HFF-Myc (cell line): ENCODE results near the gene CHDH.

ENCODE experiments used
- DNase-seq: peaks from one replicate; pipeline ENCODE4 v3.0.0-alpha.2; 2011; ENCODE audit warnings: low read depth; ENCODE audit errors: extremely low read depth
- H3K4me3 ChIP-seq: replicated peaks from 2 replicates; pipeline ENCODE4 v1.5.1; 2011; ENCODE audit warnings: low read depth, mild to moderate bottlenecking, control low read depth, low read length
- CTCF ChIP-seq: IDR thresholded peaks from 2 replicates; pipeline ENCODE4 v1.5.1; 2012; ENCODE audit warnings: mild to moderate bottlenecking, low read depth, low read length, control low read depth; ENCODE audit errors: missing control alignments

CHDH gene

GRCh38 chr3:53823956-53824657 lies 22.1 kb downstream of the CHDH start:
- DNase-seq: no peak
- no peak for TF ChIP-seq CTCF
- no peak overlapping the region for H3K4me3 ChIP-seq

DNA sequence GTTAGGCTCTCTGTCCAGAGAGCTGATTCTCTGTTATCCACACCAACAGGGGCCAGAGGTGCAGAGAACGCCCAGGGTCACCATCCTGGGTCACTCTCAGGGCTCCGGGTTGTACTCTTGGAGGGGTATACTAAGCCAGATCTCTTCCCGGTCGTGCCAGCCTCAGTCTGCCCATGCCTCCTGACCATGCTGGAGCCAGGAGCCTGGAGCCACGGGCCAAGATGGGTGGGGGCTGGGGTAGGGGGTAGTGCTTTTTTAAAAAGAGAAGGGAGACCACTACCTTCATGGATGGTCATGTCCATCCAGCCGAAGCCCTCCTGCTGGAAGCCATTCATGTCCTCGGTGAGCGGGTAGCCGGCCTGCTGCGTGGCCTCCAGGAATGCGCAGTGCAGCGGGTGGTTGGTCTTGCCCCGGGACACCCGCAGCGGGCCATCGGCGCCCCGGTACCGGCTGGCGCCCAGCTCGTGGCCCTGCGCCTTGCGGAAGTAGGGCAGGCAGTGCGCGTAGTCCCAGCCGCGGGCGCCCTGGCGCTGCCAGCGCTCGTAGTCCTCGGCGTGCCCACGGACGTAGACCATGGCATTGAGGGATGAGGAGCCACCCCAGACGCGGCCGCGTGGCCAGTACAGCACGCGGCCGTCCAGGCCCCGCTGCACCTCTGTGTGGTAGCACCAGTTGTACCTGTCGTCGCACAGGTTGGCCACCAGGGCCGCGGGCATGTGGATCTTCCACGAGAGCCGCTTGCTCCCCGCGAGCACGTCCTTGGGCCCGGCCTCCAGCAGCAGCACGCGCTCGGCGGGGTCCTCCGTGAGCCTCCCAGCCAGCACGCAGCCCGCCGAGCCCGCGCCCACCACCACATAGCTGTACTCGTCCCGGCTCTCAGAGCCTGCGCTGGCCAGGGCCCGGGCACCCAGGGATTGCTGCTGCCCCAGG lies 22.9 kb downstream of the CHDH start:
- no peak for TF ChIP-seq CTCF
- no peak overlapping the region for H3K4me3 ChIP-seq

GRCh38 chr3:53822331-53822741 lies 23.9 kb downstream of the CHDH start:
- no peak for TF ChIP-seq CTCF
- no peak overlapping the region for H3K4me3 ChIP-seq
- no peak for DNase-seq

More for the DNA sequence above, 22.9 kb downstream of the CHDH start:
- no peak for DNase-seq

GRCh38 chr3:53821631-53822121 lies 24.5 kb downstream of the CHDH start:
- H3K4me3 ChIP-seq: no peak overlapping the region
- no peak for DNase-seq
- TF ChIP-seq CTCF: no peak

DNA sequence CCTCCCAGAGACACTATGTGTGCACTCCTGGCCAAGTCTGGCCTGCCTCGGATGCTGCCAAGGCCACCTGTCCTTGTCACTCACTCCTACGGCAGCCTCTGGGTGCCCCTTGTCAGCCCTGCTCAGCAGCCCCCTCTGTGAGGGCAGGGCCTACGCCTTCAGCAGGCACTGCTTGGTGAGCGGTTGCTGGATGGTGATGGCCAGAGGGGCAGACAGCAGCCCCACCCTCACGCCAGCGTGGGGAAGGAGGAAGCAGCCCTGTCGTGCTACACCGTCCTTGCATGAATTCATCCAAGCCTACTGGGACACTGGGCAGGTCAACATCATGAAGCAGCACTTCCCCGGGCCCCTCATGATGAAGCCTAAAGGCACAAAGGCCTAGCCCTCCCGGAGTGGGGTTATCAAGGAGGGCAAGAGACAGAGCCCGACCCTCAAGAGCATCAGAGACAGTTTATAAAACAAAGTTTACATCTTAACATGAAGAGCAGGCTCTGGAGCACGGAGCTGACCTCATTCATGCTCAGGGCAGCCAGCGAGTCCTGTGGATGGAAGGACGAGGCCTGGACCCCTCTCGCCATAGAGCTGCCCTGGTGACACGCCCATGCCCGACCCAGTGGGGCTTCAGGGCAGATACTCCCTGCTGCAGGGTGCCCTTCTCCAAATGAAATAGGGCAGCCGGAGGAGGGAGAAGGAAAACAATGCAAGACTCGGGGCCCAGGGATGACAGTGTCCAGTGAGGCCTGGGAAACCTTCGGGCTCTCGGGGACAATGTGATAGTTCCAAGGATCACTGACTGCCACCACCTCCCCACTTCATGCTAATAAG lies 25.3 kb downstream of the CHDH start:
- DNase-seq: no peak
- no peak for TF ChIP-seq CTCF

GRCh38 chr3:53820084-53820483 lies 26.1 kb downstream of the CHDH start:
- TF ChIP-seq CTCF: no peak
- no peak overlapping the region for H3K4me3 ChIP-seq
- DNase-seq: no peak

More for the DNA sequence above, 25.3 kb downstream of the CHDH start:
- no peak overlapping the region for H3K4me3 ChIP-seq
